ENCODE results near the gene SSR1.
A peak's percentile ranks its signal among the peaks of the same experiment; 100 is the strongest.

Gene SSR1

GRCh38 chr6:7255918-7256317, 57.1 kb downstream of the SSR1 start:
- no peak for DNase-seq

GRCh38 chr6:7254980-7255835, 57.8 kb downstream of the SSR1 start:
- no peak for DNase-seq

- DNase-seq = no peak
Measured at GRCh38 chr6:7252390-7252789, 60.6 kb downstream of the SSR1 start.

GRCh38 chr6:7251646-7252260, 61.2 kb downstream of the SSR1 start:
- no peak for DNase-seq

DNA sequence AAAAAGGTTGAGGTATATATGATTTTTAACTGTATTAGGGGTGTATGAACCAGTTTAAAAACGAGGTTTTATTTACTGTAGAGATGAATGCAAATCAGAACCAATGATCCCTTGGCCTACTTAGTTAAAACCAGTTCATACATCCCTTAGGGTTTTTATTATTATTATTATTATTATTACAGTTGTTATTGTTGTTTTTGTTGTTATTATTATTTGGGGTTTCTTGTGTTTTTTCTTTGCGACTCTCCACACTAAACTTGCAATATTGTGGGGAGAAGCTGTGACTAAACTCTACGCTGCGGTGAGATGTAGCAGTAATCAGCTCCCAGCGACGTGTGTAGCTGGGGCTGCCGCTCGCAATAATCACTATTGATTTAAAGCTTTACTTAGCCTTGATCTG, 62.2 kb downstream of the SSR1 start:
- no peak for DNase-seq

- no peak for DNase-seq
Measured at GRCh38 chr6:7249946-7250643, 62.9 kb downstream of the SSR1 start.

- no peak for DNase-seq
Measured at GRCh38 chr6:7249391-7249790, 63.6 kb downstream of the SSR1 start.

- DNase-seq = no peak
Measured at GRCh38 chr6:7247828-7248227, 65.2 kb downstream of the SSR1 start.

DNA sequence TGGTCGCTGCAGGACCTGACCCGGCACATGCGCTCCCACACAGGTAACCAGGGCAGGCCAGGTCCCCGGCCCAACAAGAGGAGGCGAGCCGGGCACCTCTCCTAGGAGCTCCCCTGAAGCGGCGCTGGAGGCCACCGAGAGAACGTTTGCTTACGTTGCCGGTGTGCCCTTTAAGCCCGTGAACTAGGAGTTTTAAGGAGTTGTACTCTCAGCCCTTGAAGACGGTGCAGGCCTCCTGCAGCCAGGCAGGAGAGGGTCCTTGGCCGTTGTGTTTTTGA, 65.9 kb downstream of the SSR1 start:
- DNase-seq = no peak

DNA sequence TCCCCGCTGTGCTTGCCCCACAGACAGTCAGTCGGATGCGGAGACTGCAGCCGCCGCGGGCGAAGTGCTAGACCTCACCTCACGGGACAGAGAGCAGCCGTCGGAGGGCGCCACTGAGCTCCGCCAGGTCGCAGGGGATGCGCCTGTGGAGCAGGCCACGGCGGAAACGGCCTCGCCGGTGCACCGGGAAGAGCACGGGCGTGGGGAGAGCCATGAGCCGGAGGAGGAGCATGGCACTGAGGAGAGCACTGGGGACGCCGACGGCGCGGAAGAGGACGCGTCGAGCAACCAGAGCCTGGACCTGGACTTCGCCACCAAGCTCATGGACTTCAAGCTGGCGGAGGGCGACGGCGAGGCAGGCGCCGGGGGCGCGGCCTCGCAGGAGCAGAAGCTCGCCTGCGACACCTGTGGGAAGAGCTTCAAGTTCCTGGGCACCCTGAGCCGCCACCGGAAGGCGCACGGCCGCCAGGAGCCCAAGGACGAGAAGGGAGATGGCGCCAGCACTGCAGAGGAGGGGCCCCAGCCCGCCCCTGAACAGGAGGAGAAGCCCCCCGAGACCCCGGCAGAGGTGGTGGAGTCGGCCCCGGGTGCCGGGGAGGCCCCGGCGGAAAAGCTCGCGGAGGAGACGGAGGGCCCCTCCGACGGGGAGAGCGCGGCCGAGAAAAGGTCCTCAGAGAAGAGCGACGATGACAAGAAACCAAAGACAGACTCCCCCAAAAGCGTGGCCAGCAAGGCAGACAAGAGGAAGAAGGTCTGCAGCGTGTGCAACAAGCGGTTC, 66.4 kb downstream of the SSR1 start:
- no peak for DNase-seq

DNA sequence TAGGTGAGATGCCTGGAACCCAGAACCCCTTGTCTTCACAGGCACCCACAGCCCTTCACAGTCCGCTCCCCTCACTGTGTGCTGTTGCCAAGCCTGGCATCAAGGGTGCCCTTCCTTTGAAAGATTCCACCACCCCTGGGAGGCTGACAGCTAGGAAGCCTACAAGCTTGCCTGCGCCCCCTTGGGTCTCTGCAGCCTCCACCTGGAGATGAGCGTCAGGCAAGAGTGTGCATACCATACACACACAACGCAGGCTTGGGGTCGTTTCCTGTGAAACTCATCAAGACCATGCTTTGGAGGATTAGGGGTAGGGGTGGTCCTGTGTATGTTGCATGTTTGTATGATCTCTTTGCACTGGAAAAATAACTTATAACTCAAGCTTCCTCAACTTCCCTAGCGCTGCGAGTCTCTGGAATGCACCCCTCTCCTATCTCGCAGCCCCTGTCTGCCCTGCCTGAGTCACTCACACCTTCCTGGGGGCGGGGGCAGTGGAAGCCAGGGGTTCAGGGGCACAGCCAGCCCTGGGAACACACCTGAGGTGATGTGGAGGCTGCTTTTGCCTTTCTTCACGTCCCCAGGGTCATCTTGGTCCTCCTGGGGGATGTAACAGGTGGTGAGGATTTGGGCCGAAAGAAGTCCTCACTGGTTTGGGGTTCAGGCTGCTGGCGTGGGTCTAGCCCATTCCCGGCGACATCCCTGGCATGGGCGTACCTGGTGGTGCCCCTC, 67.2 kb downstream of the SSR1 start:
- DNase-seq = no peak

GRCh38 chr6:7243179-7243981, 69.6 kb downstream of the SSR1 start:
- DNase-seq = peak; percentile 62

DNA sequence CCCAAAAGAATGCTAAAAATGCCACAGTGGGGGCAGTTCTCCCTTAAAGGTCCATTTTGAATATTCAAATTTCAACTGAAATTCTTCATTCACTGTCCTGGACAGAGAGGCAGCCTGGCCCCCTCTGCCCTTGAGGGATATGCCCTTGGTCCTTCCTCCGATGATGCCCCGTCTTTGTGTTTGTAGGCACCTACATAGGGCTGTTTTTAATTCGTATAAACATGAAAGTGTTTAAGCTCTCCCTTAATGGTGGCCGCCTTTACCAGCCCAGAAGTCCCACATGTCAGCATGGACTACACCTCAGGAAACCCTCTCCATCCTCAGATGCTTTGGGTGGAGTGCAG, 70.2 kb downstream of the SSR1 start:
- DNase-seq = peak; percentile 40

DNA sequence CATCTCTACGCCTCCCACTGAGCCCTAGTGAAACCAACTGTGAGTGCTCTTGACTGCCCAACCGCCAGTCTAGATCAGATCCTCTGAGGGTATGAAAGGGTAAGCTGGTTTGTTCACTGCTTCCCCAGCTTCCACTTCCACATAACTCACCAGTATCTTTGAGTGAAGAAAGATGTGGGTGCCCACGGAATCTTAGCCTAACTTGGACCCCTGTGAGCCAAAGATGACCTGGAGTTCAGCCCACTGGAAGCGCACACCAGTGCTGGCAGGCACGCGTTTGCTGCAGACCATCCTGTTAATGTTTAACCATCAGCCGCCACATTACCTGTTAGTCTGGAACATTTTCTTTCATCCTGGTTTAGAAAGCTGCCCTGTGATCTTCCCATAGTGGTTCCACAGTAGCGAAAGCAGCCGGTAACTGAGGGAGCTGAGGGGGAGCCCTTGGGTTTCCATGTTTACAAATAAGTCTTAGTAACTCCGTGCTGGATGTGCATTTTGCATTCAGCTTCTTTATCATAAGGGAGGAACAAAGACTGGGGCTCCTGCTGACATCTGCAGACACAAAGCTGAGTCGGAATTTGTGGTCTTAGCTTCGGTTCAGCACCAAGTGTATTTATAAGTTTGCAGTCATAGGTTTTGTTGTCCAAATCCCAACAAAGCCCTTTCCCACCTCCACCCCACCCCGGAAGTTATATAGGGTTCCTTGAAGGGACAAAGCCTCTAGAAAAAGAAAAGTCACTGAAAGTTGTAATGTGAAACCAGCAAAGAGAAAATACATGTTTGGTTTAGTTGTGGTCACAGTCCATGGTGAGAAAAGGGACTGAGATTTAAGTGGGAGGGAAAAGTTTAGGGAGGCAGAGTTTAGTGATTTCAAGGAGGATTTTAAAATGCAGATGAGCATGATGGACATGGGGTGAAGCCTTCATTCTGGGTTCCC, 71.0 kb downstream of the SSR1 start:
- DNase-seq = peak; percentile 43

GRCh38 chr6:7241160-7241559, 71.8 kb downstream of the SSR1 start:
- no peak for DNase-seq

DNA sequence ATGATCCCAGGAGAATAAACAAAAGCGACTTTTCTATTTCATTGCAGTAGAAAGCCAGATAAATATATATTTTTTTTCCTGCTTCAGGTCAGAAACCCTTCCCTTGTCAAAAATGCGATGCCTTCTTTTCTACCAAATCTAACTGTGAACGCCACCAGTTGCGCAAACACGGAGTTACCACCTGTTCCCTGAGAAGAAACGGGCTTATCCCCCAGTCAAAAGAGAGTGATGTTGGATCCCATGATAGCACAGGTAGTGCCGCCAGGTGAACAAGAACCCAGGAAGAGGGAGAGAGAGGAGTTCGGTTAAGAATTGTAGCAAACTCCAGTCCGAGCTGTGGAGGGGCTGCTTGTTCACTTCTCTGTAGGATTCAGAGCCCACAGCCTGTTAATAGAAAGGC, 72.6 kb downstream of the SSR1 start:
- DNase-seq = no peak

DNA sequence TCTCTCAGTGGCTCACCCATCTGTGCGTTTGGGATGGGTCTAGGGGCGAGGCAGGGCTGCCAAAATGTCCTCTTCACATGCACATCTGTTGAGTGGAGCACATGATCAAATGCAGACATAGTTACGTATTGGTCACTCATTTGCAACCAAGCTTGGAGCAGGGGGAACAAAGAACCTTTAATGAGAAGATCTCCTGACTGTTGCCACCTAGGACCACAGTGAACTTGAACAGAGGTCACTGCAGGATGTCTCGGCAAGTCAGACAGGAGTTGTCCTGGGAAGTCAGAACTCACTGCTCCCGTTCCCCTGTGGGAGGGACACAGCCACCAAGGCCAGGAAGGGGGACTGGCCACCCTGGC, 73.4 kb downstream of the SSR1 start:
- no peak for DNase-seq

DNA sequence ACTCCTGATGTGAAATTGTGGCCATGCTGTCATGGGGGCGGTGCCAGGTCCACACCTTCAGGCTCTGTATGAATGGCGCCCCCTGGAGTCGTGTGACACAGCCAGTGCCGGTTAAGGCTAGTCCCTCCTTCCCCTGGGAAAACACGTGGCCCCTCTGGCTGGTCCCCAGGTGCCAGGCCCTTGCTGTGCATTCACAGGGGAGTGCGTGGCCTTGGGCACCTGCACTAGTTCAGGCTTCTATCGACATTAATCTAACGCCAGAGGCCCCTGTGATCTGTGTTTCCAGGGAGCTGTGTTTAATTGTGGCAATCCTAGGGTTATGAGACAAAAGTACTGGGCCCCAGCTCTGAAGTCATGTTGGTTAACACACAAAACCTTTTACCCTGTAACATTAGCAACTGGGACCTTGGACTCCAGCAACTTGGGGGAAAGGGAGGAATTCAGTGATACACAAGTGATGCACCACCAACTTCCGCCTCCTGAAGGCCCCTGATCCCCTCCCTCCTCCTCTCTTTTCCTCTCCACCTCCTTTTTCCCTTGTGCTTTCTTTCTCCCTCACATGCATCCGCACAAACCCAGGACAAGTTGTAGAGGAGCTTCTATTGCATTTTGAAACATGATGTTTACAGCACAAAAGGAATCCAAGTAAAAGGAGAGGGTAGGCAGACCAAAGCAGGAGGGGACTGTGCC, 74.0 kb downstream of the SSR1 start:
- peak; percentile 73 for DNase-seq

GRCh38 chr6:7238526-7238899, 74.5 kb downstream of the SSR1 start:
- no peak for DNase-seq

DNA sequence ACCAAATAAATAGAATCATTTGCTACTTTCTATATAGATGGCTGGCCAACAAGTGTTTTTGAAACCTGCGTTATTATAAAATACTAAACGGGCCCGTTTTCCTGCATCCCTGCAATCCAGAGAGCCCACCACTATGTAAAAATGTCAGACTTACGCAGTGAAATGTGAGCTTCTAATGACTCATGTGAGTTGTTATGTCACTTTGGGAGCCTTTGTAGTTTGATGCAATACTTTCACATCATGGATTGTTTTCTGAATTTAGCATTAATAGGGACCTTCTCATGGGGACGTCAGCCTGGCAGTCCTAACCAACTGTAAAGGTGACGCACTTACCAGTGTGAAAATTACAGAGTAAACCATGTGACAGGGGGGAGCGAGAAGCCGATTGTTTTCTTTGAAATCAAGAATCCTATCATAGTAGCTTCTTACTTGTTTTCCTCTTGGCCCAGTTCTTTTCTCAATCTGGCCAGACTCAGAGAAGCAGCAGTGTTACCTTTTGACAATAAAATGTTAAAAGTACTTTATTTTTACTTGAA, 75.3 kb downstream of the SSR1 start:
- DNase-seq = no peak

Measured in fibroblast of skin of right biceps (primary cell).